Epithelial cell of esophagus (primary cell): ENCODE data around the gene GALR1.

ENCODE experiments used
- DNase-seq: peaks from one replicate; pipeline ENCODE4 v3.0.0; 2010; ENCODE audit warnings: low read depth
- H3K4me3 ChIP-seq: 2 replicates; pipeline ENCODE4 v1.5.1; 2011; ENCODE audit warnings: mild to moderate bottlenecking, low read length, control low read depth
- CTCF ChIP-seq: IDR thresholded peaks from 2 replicates; pipeline ENCODE4 v1.5.1; 2011; ENCODE audit warnings: low read depth, mild to moderate bottlenecking, low read length, control low read depth, inconsistent platforms; ENCODE audit not compliant: insufficient read depth; ENCODE audit errors: missing control alignments

GALR1 gene

DNA sequence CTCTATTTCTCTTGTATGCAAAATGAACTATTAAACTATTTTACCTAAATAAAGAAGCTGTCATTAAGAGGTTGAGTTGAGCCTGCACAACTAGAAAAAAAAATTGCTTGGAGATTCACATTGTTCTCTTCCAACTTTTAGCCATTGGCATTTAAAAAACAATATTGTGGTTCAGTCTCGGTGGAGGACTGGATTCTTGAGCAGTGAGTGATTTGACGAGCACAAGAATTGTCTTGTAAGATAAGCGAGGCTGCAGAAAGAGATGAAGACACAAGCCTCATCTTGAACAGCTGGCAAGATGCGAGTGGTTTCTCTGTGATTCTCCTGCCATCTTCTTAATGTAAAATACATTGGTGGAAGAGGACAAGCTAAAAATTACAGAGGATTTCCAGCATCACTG is 67.0 kb downstream of the GALR1 start:
- no peak for TF ChIP-seq CTCF
- no peak for DNase-seq

GRCh38 chr18:77320971-77321559 is 71.4 kb downstream of the GALR1 start:
- no peak for TF ChIP-seq CTCF
- no peak for DNase-seq
- H3K4me3 ChIP-seq: no peak overlapping the region

More for the DNA sequence above, 67.0 kb downstream of the GALR1 start:
- H3K4me3 ChIP-seq: no peak overlapping the region

DNA sequence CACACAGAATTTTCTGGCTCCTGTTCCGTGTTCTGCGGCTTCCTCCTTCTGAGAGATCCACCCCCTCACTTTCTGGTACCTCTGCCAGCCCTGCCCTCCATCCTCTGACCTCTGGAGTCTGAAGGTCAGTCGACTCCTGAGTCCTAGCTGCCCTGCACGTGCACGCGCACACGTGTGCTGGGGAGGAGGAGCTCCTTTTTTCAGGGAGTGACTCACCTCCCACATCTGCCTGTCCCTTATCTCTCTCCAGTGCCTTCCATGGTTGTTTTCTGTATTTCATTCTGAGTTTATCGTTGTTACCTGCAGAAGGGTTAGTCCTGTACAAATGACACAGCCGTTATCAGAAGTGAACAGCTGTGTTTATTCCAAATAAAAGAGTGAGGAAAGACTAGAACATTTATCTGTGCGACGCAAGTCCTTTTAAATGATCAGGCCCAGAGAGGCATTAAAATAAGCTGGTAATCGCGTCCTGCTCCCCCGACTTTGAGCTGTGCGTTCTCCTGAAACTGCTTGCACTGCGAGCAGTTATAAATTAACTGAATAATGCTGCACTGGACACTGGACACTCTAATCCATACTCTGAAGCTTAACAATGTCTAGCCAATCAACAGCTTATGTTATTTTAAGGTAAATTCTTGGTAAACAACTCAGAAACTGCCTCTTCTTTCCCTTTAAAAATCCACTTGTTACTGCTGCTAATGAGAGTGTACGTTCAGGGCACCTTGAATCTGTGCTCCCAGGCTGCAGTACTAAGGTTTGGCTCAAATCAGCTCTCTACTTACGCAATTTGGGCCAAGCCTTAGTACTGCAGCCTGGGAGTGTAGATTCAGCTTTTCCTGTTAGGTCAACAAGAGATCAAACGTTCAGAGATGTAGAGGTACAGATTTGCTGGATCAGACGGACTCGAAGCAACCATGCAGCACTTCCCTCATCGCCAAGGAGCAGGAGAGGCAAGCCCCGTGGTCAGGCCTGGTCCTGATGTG is 72.5 kb downstream of the GALR1 start:
- TF ChIP-seq CTCF: no peak
- no peak for DNase-seq
- H3K4me3 ChIP-seq: no peak overlapping the region

DNA sequence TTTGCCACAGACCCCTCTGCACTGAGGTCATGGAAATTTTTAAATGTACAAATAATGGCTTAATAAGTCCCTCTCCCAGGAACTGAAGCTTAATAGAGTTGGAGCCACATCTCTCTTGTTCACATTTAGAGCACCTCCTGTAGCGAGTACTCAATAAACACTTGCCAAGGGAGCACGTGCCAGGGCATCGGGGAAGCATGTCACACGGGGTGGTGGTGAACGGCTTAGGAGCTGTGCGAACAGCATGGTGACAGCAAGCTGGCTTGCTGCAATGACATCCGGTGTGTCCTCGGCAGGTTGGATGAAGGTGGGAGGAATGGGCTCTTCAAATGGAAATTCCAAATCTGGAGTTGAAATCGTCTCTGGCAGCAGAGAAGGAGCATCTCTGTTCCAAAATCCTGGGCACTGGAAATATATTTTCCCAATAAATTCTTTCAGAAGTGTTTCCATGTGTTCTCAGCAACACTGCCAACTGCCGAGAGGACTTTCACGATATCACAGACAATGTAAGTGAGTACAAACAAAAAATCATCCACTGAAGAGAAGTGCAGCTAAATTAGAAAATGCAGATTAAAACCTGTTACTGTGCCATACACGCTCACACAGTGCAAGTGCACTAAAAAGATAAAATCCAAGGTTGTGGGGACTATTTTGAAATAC is 74.1 kb downstream of the GALR1 start:
- TF ChIP-seq CTCF: no peak
- no peak overlapping the region for H3K4me3 ChIP-seq
- no peak for DNase-seq
